Measurements from ENCODE around the gene UBE2L6.

UBE2L6 gene

DNA sequence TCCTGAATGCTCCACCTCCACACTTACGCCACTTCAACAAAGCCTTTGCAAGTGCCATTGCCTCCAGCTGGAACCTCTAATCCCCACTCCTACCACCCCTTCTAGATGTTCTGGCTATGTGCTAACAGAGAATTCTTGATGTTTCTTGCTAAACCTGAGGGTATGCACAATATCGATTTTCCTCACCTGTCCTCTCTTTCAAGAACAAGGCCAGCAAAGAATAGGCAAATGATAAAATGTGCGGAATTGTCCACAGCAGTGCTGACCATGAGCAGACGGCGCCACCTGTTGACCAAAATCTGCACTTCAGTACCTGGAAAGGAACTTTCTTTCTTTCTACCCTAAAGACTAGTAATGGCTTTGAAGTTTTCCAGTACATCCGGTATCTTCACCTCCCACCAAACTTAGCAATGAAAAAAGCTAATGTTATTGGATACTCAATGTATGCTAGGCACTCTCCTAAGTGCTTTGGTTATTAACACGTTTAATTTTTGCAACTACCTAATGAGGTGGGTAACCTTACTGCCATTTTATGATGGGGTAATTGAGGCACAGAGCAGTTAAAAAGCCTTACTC, 40.3 kb downstream of the UBE2L6 start:
- peak; percentile 38 for DNase-seq

DNA sequence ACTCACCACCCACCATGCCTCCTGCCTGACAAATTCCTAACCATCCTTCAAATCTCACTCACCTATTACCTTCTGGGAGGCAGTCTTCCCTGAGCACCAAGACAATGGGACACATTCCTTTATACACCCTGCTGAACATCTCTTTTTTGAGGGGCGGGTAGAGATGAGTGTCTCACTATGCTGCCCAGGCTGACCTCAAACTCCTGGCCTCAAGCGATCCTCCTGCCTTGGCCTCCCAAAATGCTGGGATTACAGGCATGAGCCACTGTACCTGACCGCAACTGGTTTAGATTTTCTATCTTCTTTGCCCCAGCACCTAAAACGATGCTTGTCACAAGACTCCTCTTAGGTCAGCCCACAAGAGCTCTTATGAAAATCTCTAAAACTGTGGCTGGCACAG, 44.1 kb downstream of the UBE2L6 start:
- DNase-seq = no peak

DNA sequence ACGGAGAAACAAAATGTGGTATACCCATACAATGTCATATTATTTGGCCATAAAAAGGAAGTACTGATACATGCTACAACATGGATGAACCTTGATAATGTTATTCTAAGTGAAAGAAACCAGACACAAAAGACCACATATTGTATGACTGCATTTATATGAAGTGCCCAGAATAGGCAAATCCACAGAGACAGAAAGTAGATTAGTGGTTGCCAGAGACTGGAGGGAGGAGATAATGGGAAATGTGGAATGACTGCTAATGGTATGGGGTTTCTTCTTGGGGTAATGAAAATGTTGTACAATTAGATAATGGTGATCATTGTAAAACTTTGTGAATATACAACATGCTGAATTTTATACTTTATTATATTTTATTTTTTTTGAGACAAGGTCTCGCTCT, 46.4 kb downstream of the UBE2L6 start:
- no peak for DNase-seq

DNA sequence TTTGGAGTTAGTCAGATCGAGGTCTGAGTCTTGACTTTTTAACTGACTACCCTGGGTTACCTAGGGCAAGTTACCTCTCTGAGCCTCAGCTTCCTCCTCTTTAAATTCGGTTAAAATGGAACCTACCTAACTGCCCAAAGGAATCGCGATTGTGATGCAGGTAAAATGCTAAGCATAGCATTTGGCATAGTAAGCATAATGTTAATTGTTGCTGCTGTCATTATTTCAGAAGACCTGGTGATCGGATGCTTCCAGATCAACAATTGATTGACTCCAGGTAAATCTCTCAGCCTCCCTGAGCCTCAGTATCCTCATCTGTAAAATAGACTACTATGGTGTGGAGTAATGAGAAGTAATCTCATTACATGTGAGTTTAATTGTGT, 51.4 kb downstream of the UBE2L6 start:
- DNase-seq = no peak

DNA sequence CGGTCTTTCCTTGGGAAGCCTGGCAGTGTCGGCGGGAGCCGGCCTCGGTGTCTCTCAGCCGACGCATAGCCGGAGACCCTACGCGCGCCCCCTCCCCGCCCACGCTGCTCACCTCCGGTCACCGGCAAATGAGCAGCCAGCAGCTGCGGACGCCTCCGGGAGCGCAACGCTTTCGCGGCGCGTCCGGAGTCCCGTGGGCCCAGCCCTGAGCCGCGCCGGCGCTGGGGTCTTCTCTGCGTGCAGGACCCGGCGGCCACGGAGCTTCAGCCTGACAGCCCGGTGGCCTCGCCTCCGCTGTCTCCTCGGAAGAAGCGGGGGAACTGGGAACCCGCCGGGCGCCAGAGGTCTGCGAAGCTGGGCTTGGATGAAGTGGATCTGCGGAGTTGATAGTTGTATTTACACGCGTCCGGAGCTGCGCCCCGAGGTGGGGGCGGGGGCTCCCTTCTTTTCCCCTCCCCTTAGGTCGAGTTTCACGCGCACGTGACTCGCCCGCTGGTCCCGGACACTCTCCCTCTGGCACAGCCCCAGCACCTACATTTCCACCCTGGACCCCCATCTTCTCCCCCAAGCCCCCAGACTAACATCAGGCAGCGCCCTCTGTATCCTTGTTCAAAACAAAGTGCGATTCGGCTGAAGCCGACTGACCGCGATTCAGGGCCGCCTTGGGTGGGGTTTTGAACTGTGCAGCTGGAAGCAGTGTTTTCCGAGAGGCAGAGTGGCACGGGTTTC, 52.0 kb downstream of the UBE2L6 start, which contains the start of gene SLC43A1:
TSS of gene SLC43A1 (minus strand) at position 371 of the 729 bp plus-strand sequence. CDS start 1,591 bp downstream, outside the sequence.
- DNase-seq = peak; percentile 46

DNA sequence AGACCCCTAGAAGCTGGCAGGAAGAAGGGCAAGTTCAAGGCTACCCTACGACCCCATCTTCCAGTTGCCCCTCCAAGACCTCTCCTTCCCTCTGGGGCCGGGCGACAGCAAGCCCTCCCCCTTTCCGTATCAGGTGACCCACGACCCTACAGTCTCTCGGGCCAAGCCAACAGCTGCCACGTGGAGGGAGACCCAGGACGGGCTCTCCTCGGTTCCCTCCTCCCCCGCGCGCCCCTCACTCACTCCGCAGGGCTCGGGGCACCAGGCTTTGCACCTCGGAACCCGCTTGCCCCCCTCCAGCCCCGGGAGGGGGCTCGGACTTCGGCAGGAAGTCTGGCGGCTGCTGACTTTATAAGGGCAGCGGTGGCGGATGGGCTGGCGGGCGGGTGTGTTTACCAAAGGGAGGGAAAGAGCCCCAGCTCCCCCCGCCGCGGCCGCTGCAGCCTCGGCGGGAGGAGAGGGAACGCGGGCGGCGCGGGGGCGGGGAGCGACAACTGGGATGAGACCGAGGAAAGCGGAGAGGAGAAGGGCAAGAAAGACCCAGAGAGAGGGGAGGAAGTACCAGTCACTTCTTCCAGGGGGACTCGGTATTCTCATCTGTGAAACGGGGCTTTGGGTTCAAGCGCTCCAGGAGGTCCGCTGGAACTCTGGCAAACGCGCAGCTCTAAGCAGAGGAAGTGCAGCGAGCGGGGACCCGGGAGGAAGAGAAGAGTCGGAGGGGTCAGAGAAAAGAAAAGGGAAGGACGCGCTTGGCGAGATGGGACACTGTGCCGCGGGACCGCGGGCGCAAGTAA, 52.7 kb downstream of the UBE2L6 start:
- peak; percentile 3 for DNase-seq

DNA sequence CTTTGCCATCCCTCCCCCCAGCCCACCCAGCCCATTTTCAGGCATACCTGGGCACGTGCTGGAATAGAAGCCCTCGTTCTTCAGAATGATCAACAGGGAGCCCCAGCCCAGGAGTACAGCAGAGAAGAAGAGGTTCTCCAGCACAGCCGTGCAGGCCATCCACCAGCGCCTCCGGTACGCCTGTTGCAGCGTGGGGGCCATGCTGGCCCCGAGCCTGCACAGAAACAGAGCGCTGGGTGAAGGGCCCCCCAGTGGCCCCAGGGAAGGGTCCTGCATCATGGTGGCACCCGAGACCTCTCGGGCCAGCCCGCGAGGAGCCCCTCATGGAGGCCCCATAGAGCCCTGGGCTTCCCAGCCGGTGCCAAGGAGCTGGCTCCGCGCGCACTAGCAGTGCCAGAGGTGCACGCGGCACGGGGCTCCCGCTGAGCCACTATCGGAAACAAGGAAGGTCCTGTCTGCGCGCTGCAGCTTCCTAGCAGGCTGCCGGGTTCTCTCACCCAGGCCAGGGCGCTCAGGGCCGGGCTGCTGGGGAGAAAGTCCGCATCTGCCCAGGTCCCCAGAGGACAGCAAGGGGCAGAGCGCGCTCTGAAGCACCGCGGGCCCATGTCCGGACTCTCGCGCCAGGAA, 53.4 kb downstream of the UBE2L6 start:
- DNase-seq = no peak

DNA sequence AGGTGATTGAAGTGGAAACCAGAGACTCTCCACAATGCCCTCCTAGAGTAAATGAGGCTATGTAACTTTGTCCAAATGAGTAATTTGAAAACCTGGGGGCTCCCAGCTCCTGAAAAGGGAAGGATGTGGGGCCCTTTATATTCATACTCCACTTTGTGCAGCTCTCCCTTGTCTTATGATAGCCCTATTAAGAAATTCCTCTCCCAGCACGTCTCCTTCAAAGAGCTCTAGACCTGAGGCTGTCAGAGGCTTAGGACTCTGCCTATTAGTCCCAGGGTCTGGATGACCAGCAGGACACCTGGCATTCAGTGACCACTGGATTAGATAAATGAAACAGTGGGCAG, 54.0 kb downstream of the UBE2L6 start:
- DNase-seq = no peak

DNA sequence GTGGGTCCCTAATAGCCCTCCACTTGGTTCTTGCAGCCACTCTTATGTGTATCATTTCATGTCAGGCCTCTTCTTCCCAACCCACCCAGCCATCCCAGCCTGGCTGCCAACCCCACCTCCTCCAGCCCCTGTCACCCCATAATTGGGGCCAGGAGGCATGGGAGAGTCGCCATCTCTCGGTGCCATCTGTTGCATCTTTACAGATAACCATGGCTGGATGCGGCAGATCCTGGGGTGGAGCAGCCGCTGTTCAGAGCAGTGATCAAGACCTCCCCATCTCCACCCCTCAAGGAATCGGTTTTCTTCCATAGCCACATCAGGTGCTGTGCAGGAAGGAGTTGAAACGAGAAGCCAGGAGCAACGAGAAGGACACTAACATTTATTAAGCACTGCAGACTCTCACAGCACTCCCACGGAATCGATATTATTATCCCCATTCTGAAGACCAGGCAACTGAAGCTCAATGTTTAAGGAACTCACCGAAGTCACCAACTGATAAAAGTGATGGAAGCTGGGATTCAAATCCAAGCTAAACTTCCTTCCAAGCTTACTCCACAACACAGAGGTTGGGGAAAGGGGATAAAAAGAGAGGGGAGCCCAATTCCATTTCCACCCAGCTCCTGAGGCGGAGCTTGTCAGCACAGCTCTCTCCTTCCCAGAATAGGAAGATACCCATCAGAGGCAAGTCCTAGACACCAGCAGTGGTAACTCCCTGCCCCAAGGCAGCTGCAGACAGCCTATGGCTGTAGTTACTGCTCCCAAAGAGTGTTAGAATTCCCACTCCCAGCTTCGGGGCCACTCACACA, 54.6 kb downstream of the UBE2L6 start:
- DNase-seq = no peak

DNA sequence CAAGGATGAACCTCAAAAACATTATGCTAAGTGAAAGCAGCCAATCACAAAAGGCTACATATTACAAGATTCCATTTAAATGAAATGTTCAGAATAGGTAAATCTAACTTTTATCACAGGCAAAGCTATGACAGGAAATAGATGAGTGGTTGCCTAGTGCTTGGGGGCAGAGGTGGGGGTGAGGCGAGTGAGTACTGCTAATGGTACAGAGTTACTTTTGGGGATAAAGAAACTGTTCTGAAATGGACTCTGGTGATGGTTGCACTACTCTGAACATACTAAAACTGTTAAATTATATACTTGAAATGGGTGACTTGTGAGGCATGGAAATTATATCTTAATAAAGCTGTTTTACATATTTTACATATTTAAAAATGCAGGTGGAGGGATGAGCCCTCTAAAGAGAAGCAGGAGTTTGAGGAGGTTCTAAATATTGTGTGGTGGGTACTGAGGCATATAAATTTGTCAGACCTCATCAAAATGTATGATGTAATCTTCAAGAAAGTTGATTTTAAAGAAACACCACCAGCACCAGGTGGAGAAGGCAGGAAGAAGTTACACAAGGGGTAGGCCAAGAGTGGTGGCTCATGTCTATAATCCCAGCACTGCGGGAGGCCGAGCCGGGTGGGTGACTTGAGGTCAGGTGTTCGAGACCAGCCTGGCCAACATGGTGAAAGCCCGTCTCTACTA, 55.6 kb downstream of the UBE2L6 start:
- DNase-seq = no peak

DNA sequence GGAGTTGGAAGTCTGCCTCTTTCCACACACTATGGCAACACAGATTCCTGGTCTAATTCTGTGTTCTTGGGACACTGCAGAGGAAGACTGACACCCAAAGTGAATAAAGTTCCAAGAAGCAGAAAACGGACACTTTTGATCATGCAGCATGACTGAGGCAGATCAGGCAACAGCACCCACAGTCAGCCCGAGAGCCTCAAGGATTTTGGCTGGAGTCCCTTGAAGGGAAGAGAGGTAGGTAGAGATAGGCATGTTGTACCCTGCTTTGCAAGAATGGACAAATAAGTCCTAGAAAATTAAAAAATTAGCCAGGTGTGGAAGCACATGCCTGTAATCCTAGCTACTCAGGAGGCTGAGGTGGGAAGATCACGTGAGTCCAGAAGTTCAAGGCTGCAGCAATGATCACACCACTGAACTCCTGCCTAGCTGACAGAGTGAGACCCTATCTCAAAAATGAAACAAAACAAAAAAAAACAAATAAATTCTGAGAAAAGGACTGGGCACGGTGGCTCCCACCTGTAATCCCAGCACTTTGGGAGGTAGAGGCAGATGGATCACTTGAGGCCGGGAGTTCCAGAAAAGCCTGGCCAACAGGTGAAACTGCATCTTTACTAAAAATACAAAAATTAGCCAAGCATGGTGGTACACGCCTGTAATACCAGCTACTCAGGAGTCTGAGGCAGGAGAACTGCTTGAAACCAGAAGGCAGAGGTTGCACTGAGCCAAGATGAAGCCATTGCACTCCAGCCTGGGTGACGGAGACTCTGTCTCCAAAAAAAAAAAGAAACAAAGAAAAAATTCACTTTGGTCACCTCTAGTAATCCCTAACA, 58.9 kb downstream of the UBE2L6 start:
- DNase-seq = no peak

DNA sequence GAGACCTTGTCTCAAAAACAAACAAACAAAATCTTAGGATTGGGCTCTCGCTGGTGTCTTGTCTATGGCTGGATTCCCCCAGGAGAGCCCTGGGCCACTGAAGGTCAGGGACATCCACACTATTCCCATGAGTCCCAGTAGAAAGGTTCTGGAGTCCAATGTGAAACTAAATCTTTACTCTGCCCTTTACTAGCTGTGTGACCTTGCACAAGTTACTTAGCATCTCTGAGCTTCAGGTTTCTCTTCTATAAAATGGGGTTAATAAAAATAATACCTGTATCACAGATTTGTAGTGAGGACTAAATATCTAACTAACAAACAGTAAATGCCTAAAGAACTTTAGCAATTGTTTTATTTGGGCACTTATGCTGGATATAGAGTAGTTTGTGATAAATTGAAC, 61.0 kb downstream of the UBE2L6 start:
- no peak for DNase-seq

DNA sequence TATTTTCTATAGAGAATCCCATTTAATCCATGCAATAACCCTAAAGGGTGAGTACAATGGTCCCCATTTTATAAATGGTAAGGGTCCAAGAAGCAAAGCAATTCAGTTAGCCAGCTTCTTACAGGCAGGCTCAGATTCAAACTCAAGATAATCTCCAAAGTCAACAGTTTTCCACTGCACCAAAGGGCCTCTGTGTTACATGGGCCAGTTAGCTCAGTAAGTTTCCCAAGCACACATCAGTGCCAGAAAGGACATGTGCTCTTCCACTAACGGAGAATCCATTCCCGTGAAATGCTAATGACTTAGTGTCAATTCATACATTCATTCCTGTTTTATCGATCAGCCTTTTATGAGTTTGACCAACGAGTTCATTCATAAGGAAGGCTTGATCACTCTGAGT, 63.0 kb downstream of the UBE2L6 start:
- no peak for DNase-seq

DNA sequence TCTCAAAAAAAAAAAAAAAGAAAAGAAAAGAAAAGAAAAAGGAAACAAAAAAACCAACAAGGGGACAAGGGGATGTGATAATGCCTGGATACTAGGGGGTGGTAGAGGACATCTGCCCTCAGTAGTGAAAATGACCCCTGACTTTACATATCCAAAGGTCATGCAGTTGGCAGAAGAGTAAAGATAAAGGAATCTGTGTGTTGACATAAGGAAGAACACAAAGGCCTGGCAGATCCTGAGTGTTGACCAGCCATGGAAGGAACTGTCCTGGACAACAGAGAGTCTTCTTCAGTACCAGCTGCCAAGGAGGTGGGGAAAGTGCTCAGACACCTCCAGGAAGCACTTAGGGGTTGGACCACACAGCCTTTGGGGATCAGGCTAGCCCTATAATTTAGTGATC, 64.6 kb downstream of the UBE2L6 start:
- DNase-seq = no peak

DNA sequence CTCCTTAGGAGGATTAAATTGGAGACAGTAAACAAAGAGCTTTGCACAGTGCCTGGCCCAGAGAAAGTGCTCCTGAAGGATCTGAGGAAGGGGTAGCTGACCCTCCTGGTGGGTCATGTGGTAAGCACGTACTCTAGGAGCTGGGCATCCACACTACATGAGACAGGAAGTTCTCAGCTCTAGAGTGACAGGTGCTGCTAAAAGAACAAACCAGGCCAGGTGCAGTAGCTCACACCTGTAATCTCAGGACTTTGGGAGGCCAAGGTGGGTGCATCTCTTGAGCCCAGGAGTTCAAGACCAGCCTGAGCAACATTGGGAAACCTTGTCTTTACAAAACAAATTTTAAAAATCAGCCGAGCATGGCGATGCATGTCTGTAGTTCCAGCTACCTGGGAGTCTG, 65.1 kb downstream of the UBE2L6 start:
- no peak for DNase-seq

DNA sequence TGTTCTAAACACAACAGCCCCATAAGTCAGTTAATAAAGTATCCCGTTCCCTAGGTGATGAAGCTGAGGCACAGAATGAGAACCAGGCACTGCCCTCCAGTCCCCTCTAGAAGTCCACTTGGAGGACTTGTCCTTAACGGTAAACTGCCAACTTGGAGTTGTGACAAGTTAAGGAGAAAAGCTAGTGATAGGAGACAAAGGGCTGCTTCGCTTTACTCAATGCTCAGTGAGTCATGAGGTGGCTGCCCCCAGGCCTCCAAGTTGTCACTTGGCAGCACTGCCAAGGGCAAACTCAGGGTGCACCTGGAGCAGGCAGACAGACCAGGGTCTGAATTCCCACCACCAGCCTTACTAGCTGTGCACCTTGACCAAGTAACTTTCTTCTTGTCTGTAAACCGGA, 65.5 kb downstream of the UBE2L6 start:
- no peak for DNase-seq

All from GDM1 (cell line).